Left colon (tissue), 2 donors: ENCODE results near the gene PADI1. TPM values are rescaled to one million over a fixed set of nuclear protein-coding genes. Genes with fewer than 3 reads are reported as not detected.

Source experiments
- ATAC-seq: fragments of 200-7000 bp; cut with Tn5 transposase; one replicate; pipeline ENCODE4 v1.9.1; 2020; ENCODE audit warnings: mild to moderate bottlenecking, moderate library complexity
- DNase-seq, 2 donors: peaks; one replicate each; pipeline ENCODE4 v3.0.0-alpha.2; 2020
- intact Hi-C, 2 donors: fragments of 100-400 bp; cut with DNase I in 1 of 2; cut with micrococcal nuclease in 1 of 2; formaldehyde crosslinking; loops; one replicate each; pipeline versions ENCODE4 v1.11.2 to v1.14.0; 2022; cut with DNase I, micrococcal nuclease
- total RNA-seq, 2 donors: library from RNA; stranded (reverse); fragmentation: NEBNext Ultra II Directional; extraction: Animal tissue kit (Norgen Biotek cat#: 25700); gene quantifications; one replicate each; pipeline ENCODE4 v1.2.1, GENCODE V29; 2021
- donor health status: DM: no; HTN: no; CAD: no.
- donor health status: DM: yes; HTN: yes; CAD: no.

Gene PADI1
- total RNA-seq, 2 donors from 2014 or later = 0.27 to 0.47 TPM

GRCh38 chr1:17251246-17251645, 46.3 kb downstream of the PADI1 start:
- intact Hi-C loops = no loop called here
- peak; percentile 17 for ATAC-seq
- no peak for DNase-seq

GRCh38 chr1:17251701-17252376, 46.9 kb downstream of the PADI1 start:
- ATAC-seq (no peak), DNase-seq (no peak)
- intact Hi-C loops = no loop called here

- intact Hi-C loops = no loop called here
- ATAC-seq = peak; percentile 67
Measured at GRCh38 chr1:17255336-17255735, 50.4 kb downstream of the PADI1 start.

GRCh38 chr1:17258116-17258757, 53.3 kb downstream of the PADI1 start:
- intact Hi-C loops = no loop called here
- DNase-seq = no peak
- ATAC-seq = no peak

More at GRCh38 chr1:17255336-17255735, 50.4 kb downstream of the PADI1 start:
- DNase-seq = peak in 1 of 2 donors; percentile 31

- DNase-seq = no peak
- no peak for ATAC-seq
- intact Hi-C loops = no loop called here
Measured at GRCh38 chr1:17258758-17259130, 53.8 kb downstream of the PADI1 start.

GRCh38 chr1:17259233-17259873, 54.4 kb downstream of the PADI1 start:
- intact Hi-C loops = no loop called here
- DNase-seq = no peak
- ATAC-seq = no peak

GRCh38 chr1:17260264-17260663, 55.3 kb downstream of the PADI1 start:
- DNase-seq = no peak
- intact Hi-C loops = no loop called here
- ATAC-seq = no peak

GRCh38 chr1:17260738-17261137, 55.8 kb downstream of the PADI1 start:
- ATAC-seq (no peak), DNase-seq (no peak)
- intact Hi-C loops = no loop called here

- ATAC-seq (no peak), DNase-seq (no peak)
- intact Hi-C loops = no loop called here
Measured at GRCh38 chr1:17263936-17264335, 59.0 kb downstream of the PADI1 start.

- no peak for ATAC-seq
- intact Hi-C loops = no loop called here
- DNase-seq = no peak
Measured at GRCh38 chr1:17264470-17264869, 59.5 kb downstream of the PADI1 start.

GRCh38 chr1:17265162-17265561, 60.2 kb downstream of the PADI1 start:
- intact Hi-C loops = no loop called here
- ATAC-seq = no peak
- no peak for DNase-seq

GRCh38 chr1:17265950-17266349, 61.0 kb downstream of the PADI1 start:
- intact Hi-C loops = no loop called here
- DNase-seq (no peak), ATAC-seq (no peak)

- no peak for DNase-seq
- intact Hi-C loops = no loop called here
- ATAC-seq = no peak
Measured at GRCh38 chr1:17270891-17271765, 66.2 kb downstream of the PADI1 start.

- intact Hi-C loops = no loop called here
- ATAC-seq (no peak), DNase-seq (no peak)
Measured at GRCh38 chr1:17272066-17272465, 67.1 kb downstream of the PADI1 start.

GRCh38 chr1:17272646-17273045, 67.7 kb downstream of the PADI1 start:
- ATAC-seq = peak; percentile 92
- DNase-seq = peak; percentile 73 to 77
- intact Hi-C loops = no loop called here

GRCh38 chr1:17273096-17273495, 68.2 kb downstream of the PADI1 start:
- intact Hi-C loops = no loop called here
- DNase-seq = no peak
- peak; percentile 12 for ATAC-seq

- ATAC-seq (peak; percentile 76), DNase-seq (peak in 1 of 2 donors; percentile 77)
- intact Hi-C loops = no loop called here
Measured at GRCh38 chr1:17274186-17275170, 69.5 kb downstream of the PADI1 start.

GRCh38 chr1:17276568-17276967, 71.6 kb downstream of the PADI1 start:
- intact Hi-C loops = no loop called here
- ATAC-seq = no peak
- DNase-seq = no peak
